Sigmoid colon (tissue), 4 donors: ENCODE measurements around the gene FUCA1.

Source experiments
- EP300 ChIP-seq, 4 donors: sonication (generic); formaldehyde crosslinking; IDR thresholded peaks; one replicate each; pipeline ENCODE4 v1.6.1; 2017; ENCODE audit warnings: antibody characterized with exemption in 4 of 4
- POLR2A ChIP-seq, 2 donors: fragments of 450-650 bp; IDR thresholded peaks; one replicate each; pipeline ENCODE4 v1.6.1; 2016; ENCODE audit warnings: antibody characterized with exemption in 2 of 2, mild to moderate bottlenecking in 2 of 2, moderate library complexity in 2 of 2
- POLR2AphosphoS5 ChIP-seq, 4 donors: sonication (generic); formaldehyde crosslinking; IDR thresholded peaks; one replicate each; pipeline ENCODE4 v1.6.1; 2017; ENCODE audit warnings: antibody characterized with exemption in 4 of 4
- TF ChIP-seq, protein P1 (sequence below), 4 experiments: fragments of 450-650 bp in 3 of 4; fragments of 200-600 bp in 1 of 4; IDR thresholded peaks; one replicate each; pipeline ENCODE4 v1.5.1; 2016 to 2019; ENCODE audit warnings: antibody characterized with exemption in 4 of 4, mild to moderate bottlenecking in 3 of 4, moderate library complexity in 2 of 4

DNA sequence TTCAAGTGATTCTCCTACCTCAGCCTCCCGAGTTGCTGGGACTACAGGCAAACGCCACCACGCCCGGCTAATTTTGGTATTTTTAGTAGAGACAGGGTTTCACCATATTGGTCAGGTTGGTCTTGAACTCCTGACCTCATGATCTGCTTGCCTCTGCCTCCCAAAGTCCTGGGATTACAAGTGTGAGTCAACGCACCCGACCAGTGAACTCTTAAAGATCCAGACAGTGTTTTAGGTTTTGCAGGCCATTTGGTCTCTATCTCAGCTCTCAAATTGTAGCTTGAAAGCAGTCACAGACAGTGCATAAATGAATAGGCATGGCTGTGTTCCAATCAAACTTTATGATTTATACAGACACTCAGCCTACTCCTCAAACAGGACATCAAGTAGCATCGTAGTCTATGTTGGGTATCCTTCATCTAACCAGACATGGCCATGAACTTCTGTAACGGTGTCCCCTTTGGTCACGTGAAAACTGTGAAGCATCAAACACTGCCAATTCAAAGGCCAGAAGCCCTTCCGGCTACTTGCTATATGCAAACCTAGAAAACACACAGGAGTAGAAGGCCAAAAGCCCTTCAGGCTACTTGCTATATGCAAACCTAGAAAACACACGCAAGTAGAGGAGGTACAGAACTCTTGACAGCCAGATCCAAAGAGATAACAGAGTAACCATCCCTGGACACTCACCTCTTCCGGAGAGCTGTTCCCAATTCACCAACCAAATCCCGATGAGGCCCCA is 3.1 kb downstream of the FUCA1 start:
- TF ChIP-seq, protein P1, sequence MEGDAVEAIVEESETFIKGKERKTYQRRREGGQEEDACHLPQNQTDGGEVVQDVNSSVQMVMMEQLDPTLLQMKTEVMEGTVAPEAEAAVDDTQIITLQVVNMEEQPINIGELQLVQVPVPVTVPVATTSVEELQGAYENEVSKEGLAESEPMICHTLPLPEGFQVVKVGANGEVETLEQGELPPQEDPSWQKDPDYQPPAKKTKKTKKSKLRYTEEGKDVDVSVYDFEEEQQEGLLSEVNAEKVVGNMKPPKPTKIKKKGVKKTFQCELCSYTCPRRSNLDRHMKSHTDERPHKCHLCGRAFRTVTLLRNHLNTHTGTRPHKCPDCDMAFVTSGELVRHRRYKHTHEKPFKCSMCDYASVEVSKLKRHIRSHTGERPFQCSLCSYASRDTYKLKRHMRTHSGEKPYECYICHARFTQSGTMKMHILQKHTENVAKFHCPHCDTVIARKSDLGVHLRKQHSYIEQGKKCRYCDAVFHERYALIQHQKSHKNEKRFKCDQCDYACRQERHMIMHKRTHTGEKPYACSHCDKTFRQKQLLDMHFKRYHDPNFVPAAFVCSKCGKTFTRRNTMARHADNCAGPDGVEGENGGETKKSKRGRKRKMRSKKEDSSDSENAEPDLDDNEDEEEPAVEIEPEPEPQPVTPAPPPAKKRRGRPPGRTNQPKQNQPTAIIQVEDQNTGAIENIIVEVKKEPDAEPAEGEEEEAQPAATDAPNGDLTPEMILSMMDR (IDR thresholded peaks at IDR 0.05) = no peak
- TF ChIP-seq POLR2AphosphoS5 (IDR thresholded peaks at IDR 0.05) (no peak), POLR2A (IDR thresholded peaks at IDR 0.05) (no peak), EP300 (IDR thresholded peaks at IDR 0.05) (no peak)
